ENCODE results near the gene WFS1.

Gene WFS1

GRCh38 chr4:6321361-6321760 lies 51.7 kb downstream of the WFS1 start:
- Histone ChIP-seq H3K27me3 (replicated peaks; ENCODE audit: control insufficient read depth, insufficient read depth, low read length) (peaks cover 4% of the 10 kb centered on the region), H3K36me3 (ENCODE audit: control insufficient read depth, insufficient read depth, low read length) (no peaks in the 10 kb centered on the region), H3K4me3 (replicated peaks; ENCODE audit: low read depth, low read length) (no peak overlapping the region)
- TF ChIP-seq CTCF (IDR thresholded peaks at IDR 0.05; ENCODE audit: insufficient read depth, low read length, poor library complexity, severe bottlenecking) = no peak
- DNase-seq (ENCODE audit: extremely low read depth, insufficient read length) = no peak

GRCh38 chr4:6322067-6322760 lies 52.6 kb downstream of the WFS1 start:
- no peak for TF ChIP-seq CTCF (IDR thresholded peaks at IDR 0.05; ENCODE audit: insufficient read depth, low read length, poor library complexity, severe bottlenecking)
- DNase-seq (ENCODE audit: extremely low read depth, insufficient read length) = no peak
- H3K36me3 ChIP-seq (ENCODE audit: control insufficient read depth, insufficient read depth, low read length) = no peaks in the 10 kb centered on the region
- H3K27me3 ChIP-seq (replicated peaks; ENCODE audit: control insufficient read depth, insufficient read depth, low read length) = peaks cover 4% of the 10 kb centered on the region
- H3K4me3 ChIP-seq (replicated peaks; ENCODE audit: low read depth, low read length) = no peak overlapping the region

- TF ChIP-seq CTCF (IDR thresholded peaks at IDR 0.05; ENCODE audit: insufficient read depth, low read length, poor library complexity, severe bottlenecking) = no peak
- no peak overlapping the region for H3K4me3 ChIP-seq (replicated peaks; ENCODE audit: low read depth, low read length)
- H3K36me3 ChIP-seq (ENCODE audit: control insufficient read depth, insufficient read depth, low read length) = no peaks in the 10 kb centered on the region
- H3K27me3 ChIP-seq (replicated peaks; ENCODE audit: control insufficient read depth, insufficient read depth, low read length) = peaks cover 4% of the 10 kb centered on the region
- DNase-seq (ENCODE audit: extremely low read depth, insufficient read length) = no peak
These were observed 53.3 kb downstream of the WFS1 start for GRCh38 chr4:6322761-6323566.

GRCh38 chr4:6324461-6324998 lies 54.9 kb downstream of the WFS1 start:
- Histone ChIP-seq H3K27me3 (replicated peaks; ENCODE audit: control insufficient read depth, insufficient read depth, low read length) (peaks cover 4% of the 10 kb centered on the region), H3K4me3 (replicated peaks; ENCODE audit: low read depth, low read length) (no peak overlapping the region), H3K36me3 (ENCODE audit: control insufficient read depth, insufficient read depth, low read length) (no peaks in the 10 kb centered on the region)
- no peak for DNase-seq (ENCODE audit: extremely low read depth, insufficient read length)
- no peak for TF ChIP-seq CTCF (IDR thresholded peaks at IDR 0.05; ENCODE audit: insufficient read depth, low read length, poor library complexity, severe bottlenecking)

GRCh38 chr4:6324999-6325787 lies 55.5 kb downstream of the WFS1 start:
- H3K4me3 ChIP-seq (replicated peaks; ENCODE audit: low read depth, low read length) = no peak overlapping the region
- no peaks in the 10 kb centered on the region for H3K36me3 ChIP-seq (ENCODE audit: control insufficient read depth, insufficient read depth, low read length)
- peaks cover 2% of the 10 kb centered on the region for H3K27me3 ChIP-seq (replicated peaks; ENCODE audit: control insufficient read depth, insufficient read depth, low read length)
- DNase-seq (ENCODE audit: extremely low read depth, insufficient read length) = no peak
- no peak for TF ChIP-seq CTCF (IDR thresholded peaks at IDR 0.05; ENCODE audit: insufficient read depth, low read length, poor library complexity, severe bottlenecking)
